Loucy (cell line): Measurements from ENCODE around the gene TPK1.

Experiments used
- H2AFZ ChIP-seq: fragments of 200-600 bp; sonication (generic); 2 replicates; pipeline ENCODE4 v1.6.0; 2016; ENCODE audit warnings: antibody characterized with exemption, mild to moderate bottlenecking, low read length, moderate library complexity
- H3F3A ChIP-seq: fragments of 200-600 bp; 2 replicates; pipeline ENCODE4 v1.6.0; 2016; ENCODE audit warnings: antibody characterized with exemption, low read depth, mild to moderate bottlenecking
- H3K27me3 ChIP-seq: fragments of 200-600 bp; sonication (generic); 2 replicates; pipeline ENCODE4 v1.6.1; 2014; ENCODE audit warnings: low read length, mild to moderate bottlenecking; ENCODE audit not compliant: insufficient read depth, poor library complexity, severe bottlenecking
- H3K36me3 ChIP-seq: fragments of 200-600 bp; sonication (generic); 2 replicates; pipeline ENCODE4 v1.6.1; 2016; ENCODE audit warnings: low read length; ENCODE audit not compliant: insufficient read depth
- H3K4me1 ChIP-seq: fragments of 200-600 bp; sonication (generic); 2 replicates; pipeline ENCODE4 v1.5.1; 2014; ENCODE audit warnings: low read length, mild to moderate bottlenecking; ENCODE audit not compliant: insufficient read depth, poor library complexity, severe bottlenecking
- H3K4me2 ChIP-seq: fragments of 200-600 bp; sonication (generic); 2 replicates; pipeline ENCODE4 v1.6.0; 2014; ENCODE audit warnings: antibody characterized with exemption, low read length, low read depth, mild to moderate bottlenecking; ENCODE audit not compliant: poor library complexity, severe bottlenecking
- H3K4me3 ChIP-seq: fragments of 200-600 bp; sonication (generic); 2 replicates; pipeline ENCODE4 v1.5.1; 2014; ENCODE audit warnings: low read length, mild to moderate bottlenecking, mixed read lengths; ENCODE audit not compliant: poor library complexity, severe bottlenecking
- H3K79me2 ChIP-seq: fragments of 200-600 bp; sonication (generic); 2 replicates; pipeline ENCODE4 v1.6.1; 2014; ENCODE audit warnings: low read length; ENCODE audit not compliant: insufficient read depth
- H3K9ac ChIP-seq: fragments of 200-600 bp; sonication (generic); 2 replicates; pipeline ENCODE4 v1.6.0; 2014; ENCODE audit warnings: mild to moderate bottlenecking, low read depth, low read length, moderate library complexity; ENCODE audit not compliant: poor library complexity, severe bottlenecking
- H3K9me2 ChIP-seq: fragments of 200-600 bp; sonication (generic); replicated peaks from 2 replicates; pipeline ENCODE4 v1.6.1; 2016; ENCODE audit warnings: low read depth, low read length, mixed read lengths
- H3K9me3 ChIP-seq: fragments of 200-600 bp; sonication (generic); 2 replicates; pipeline ENCODE4 v1.6.1; 2014; ENCODE audit warnings: mild to moderate bottlenecking, antibody characterized with exemption, low read length, low read depth; ENCODE audit not compliant: insufficient read depth
- H4K20me1 ChIP-seq: fragments of 200-600 bp; sonication (generic); 2 replicates; pipeline ENCODE4 v1.6.0; 2014; ENCODE audit warnings: antibody characterized with exemption, low read length, mild to moderate bottlenecking; ENCODE audit not compliant: insufficient read depth, poor library complexity, severe bottlenecking
- CTCF ChIP-seq: fragments of 200-600 bp; sonication (generic); conservative IDR thresholded peaks from 2 replicates; pipeline ENCODE4 v1.5.1; 2014; ENCODE audit warnings: mild to moderate bottlenecking, antibody characterized with exemption, low read length
- EZH2phosphoT487 ChIP-seq: fragments of 200-600 bp; IDR thresholded peaks from 2 replicates; pipeline ENCODE4 v1.6.1; 2018; ENCODE audit warnings: antibody characterized with exemption, mild to moderate bottlenecking, moderate library complexity, borderline replicate concordance

Gene TPK1

GRCh38 chr7:144439717-144440205 lies 396.1 kb downstream of the TPK1 start:
- Histone ChIP-seq H3K9me2 (no peaks in the 10 kb centered on the region), H3K9me3 (no peaks in the 10 kb centered on the region), H3K4me2 (no peak overlapping the region), H3K4me1 (no peaks in the 10 kb centered on the region), H4K20me1 (no peaks in the 10 kb centered on the region), H3K4me3 (no peak overlapping the region), H3K9ac (no peak overlapping the region), H3K36me3 (no peaks in the 10 kb centered on the region), H3K27me3 (no peaks in the 10 kb centered on the region), H2AFZ (no peak overlapping the region), H3F3A (no peaks in the 10 kb centered on the region), H3K79me2 (no peaks in the 10 kb centered on the region)
- TF ChIP-seq CTCF (no peak), EZH2phosphoT487 (no peak)

- H3K79me2 ChIP-seq = no peaks in the 10 kb centered on the region
- H3K4me2 ChIP-seq = no peak overlapping the region
- H3K4me1 ChIP-seq = no peaks in the 10 kb centered on the region
- no peaks in the 10 kb centered on the region for H3K36me3 ChIP-seq
- H3F3A ChIP-seq = no peaks in the 10 kb centered on the region
- H3K4me3 ChIP-seq = no peak overlapping the region
- H4K20me1 ChIP-seq = no peaks in the 10 kb centered on the region
- H3K9me2 ChIP-seq = no peaks in the 10 kb centered on the region
- H3K27me3 ChIP-seq = no peaks in the 10 kb centered on the region
- H3K9ac ChIP-seq = no peak overlapping the region
- no peaks in the 10 kb centered on the region for H3K9me3 ChIP-seq
- H2AFZ ChIP-seq = no peak overlapping the region
- TF ChIP-seq CTCF = no peak
- TF ChIP-seq EZH2phosphoT487 = no peak
Observed at GRCh38 chr7:144438759-144439158, 397.1 kb downstream of the TPK1 start.

DNA sequence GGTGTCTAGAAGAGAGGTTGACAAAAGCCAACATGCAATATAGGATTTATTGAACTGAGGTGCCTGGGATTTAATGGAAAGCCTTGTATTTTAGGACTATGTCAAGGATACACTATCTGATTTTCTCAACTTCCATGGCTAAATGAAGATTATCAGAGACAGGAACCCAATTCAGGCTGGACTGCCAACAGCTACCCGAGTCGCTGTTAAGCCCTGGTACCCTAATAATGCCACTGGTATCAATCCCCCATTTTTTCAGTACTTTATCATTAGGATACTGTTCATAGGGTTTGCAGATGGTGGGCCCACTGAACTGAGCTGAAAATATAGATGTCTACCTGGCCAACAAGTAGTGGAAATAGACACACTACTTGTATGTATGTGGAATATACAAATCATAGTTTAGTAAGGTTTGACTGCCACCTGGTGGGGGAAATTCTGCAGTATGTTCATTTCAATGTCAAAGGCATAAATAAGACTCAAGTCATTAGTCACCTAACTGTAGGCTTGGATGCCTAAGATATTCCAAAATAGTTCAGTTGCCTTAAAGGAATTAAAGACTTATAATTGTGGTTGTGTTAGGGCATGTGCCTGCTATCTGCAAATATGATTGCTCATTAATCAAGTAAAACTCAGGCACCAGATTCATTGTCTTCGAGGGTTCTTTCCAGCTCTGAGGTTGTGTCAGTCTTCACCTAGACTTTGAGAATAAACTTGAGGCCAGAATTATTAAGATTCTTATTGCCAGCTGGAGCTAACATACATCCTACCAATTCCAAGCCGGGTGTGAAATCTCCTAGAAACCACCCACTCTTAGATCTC lies 398.3 kb downstream of the TPK1 start:
- Histone ChIP-seq H3K9me2 (no peaks in the 10 kb centered on the region), H3K4me3 (no peak overlapping the region), H3K9me3 (no peaks in the 10 kb centered on the region), H3K4me1 (no peaks in the 10 kb centered on the region), H3K9ac (no peak overlapping the region), H3K36me3 (no peaks in the 10 kb centered on the region), H2AFZ (no peak overlapping the region), H3K79me2 (no peaks in the 10 kb centered on the region), H4K20me1 (no peaks in the 10 kb centered on the region), H3K27me3 (no peaks in the 10 kb centered on the region), H3K4me2 (no peak overlapping the region), H3F3A (no peaks in the 10 kb centered on the region)
- TF ChIP-seq CTCF = peak; percentile 81
- no peak for TF ChIP-seq EZH2phosphoT487
